HCT116 (cell line): ENCODE measurements around the gene BCDIN3D. TPM values are rescaled to one million over a fixed set of nuclear protein-coding genes. Genes with fewer than 3 reads are reported as not detected.

Source experiments
- ATAC-seq: fragments of 200-7000 bp; cut with Tn5 transposase; 2 replicates; pipeline ENCODE4 v1.9.1; 2020; ENCODE audit warnings: mild to moderate bottlenecking, moderate library complexity
- BruUV-seq: library from RNA; stranded (reverse); fragments of 400-500 nt; replicated peaks from 2 replicates; lab custom pipeline; 2021; lab: Mats Ljungman, UMichigan
- CTCF ChIA-PET: fragments of 300-600 bp; sonication (Branson Sonifier 250); formaldehyde crosslinking; loops from one replicate; lab custom pipeline; 2021; ENCODE audit warnings: antibody characterized with exemption; lab: Charles Lee
- POLR2A ChIA-PET: fragments of 300-600, 350-600 bp; sonication (Branson Sonifier 250); formaldehyde crosslinking; loops from one replicate; lab custom pipeline; 2021; ENCODE audit warnings: antibody characterized with exemption; lab: Charles Lee
- RAD21 ChIA-PET, 2 experiments: fragments of 300-600 bp; sonication (Branson Sonifier 250); formaldehyde crosslinking; loops; one replicate each; lab custom pipeline; 2023; ENCODE audit warnings: low total read pairs in 2 of 2; ENCODE audit not compliant: uncharacterized antibody in 2 of 2, unreplicated experiment in 2 of 2, low non-redundant PET in 1 of 2; lab: Charles Lee
- DNase-seq: peaks from one replicate; pipeline ENCODE4 v3.0.0-alpha.2; 2010; ENCODE audit warnings: low read depth, low spot score
- H2AFZ ChIP-seq: fragments of 200-600 bp; shearing (Covaris generic), sonication (generic); 2 replicates; pipeline ENCODE4 v1.6.1; 2017; ENCODE audit warnings: low read depth, mixed run types, mixed read lengths, antibody characterized with exemption, low read length; ENCODE audit not compliant: poor library complexity, severe bottlenecking
- H3K27ac ChIP-seq: 2 replicates; pipeline ENCODE4 v1.5.1; 2012; ENCODE audit warnings: low read depth, low read length
- H3K27me3 ChIP-seq: fragments of 200-600 bp; sonication (generic); 2 replicates; pipeline ENCODE4 v1.6.1; 2016; ENCODE audit warnings: mixed run types, low read length, mixed read lengths; ENCODE audit not compliant: insufficient read depth
- H3K36me3 ChIP-seq, 2 experiments: fragments of 200-500 bp in 1 of 2; fragments of 200-600 bp in 1 of 2; sonication (Bioruptor generic) in 1 of 2; sonication (generic) in 1 of 2; 2 replicates each; pipeline versions ENCODE4 v1.5.1 to v1.6.1; 2014 to 2016; ENCODE audit warnings: low read length in 2 of 2, inconsistent platforms in 1 of 2, mixed read lengths in 1 of 2, mixed run types in 1 of 2; ENCODE audit not compliant: insufficient read depth in 2 of 2, control insufficient read depth in 1 of 2
- H3K4me1 ChIP-seq, 2 experiments: fragments of 200-600 bp in 1 of 2; sonication (generic) in 1 of 2; 2 replicates each; pipeline versions ENCODE4 v1.5.1 to v1.6.1; 2012 to 2017; ENCODE audit warnings: low read length in 2 of 2, inconsistent platforms in 1 of 2, mild to moderate bottlenecking in 1 of 2, mixed read lengths in 1 of 2, mixed run types in 1 of 2, moderate library complexity in 1 of 2; ENCODE audit not compliant: insufficient read depth in 2 of 2, control insufficient read depth in 1 of 2
- H3K4me2 ChIP-seq: fragments of 200-600 bp; sonication (generic); 2 replicates; pipeline ENCODE4 v1.6.1; 2017; ENCODE audit warnings: mixed run types, low read length, mixed read lengths
- H3K4me3 ChIP-seq, 2 experiments: fragments of 200-600 bp in 1 of 2; sonication (generic) in 1 of 2; replicated peaks in 1 of 2; 2 replicates each; pipeline ENCODE4 v1.5.1; 2011 to 2016; ENCODE audit warnings: low read length in 2 of 2, control low read depth in 1 of 2, low read depth in 1 of 2, mild to moderate bottlenecking in 1 of 2, mixed read lengths in 1 of 2, mixed run types in 1 of 2
- H3K79me2 ChIP-seq: fragments of 200-600 bp; sonication (generic); 2 replicates; pipeline ENCODE4 v1.6.1; 2017; ENCODE audit warnings: mild to moderate bottlenecking, mixed run types, low read length, moderate library complexity, mixed read lengths; ENCODE audit not compliant: insufficient read depth
- H3K9ac ChIP-seq: fragments of 200-600 bp; sonication (generic); 2 replicates; pipeline ENCODE4 v1.6.1; 2016; ENCODE audit warnings: low read length, mixed read lengths
- H3K9me2 ChIP-seq: fragments of 200-600 bp; sonication (generic), shearing (Covaris generic); 2 replicates; pipeline ENCODE4 v1.6.1; 2017; ENCODE audit warnings: mixed run types, mild to moderate bottlenecking, moderate library complexity; ENCODE audit not compliant: insufficient read depth
- H3K9me3 ChIP-seq, 2 experiments: fragments of 200-500 bp in 1 of 2; fragments of 200-600 bp in 1 of 2; sonication (Bioruptor generic) in 1 of 2; sonication (generic) in 1 of 2; 2 replicates each; pipeline ENCODE4 v1.6.1; 2014 to 2017; ENCODE audit warnings: low read length in 2 of 2, mixed read lengths in 2 of 2, inconsistent platforms in 1 of 2, low read depth in 1 of 2, mild to moderate bottlenecking in 1 of 2, mixed run types in 1 of 2, moderate library complexity in 1 of 2; ENCODE audit not compliant: control insufficient read depth in 1 of 2, insufficient read depth in 1 of 2
- H4K20me1 ChIP-seq: fragments of 200-600 bp; sonication (generic), shearing (Covaris generic); 2 replicates; pipeline ENCODE4 v1.6.1; 2017; ENCODE audit warnings: mixed run types, mild to moderate bottlenecking, moderate library complexity; ENCODE audit not compliant: insufficient read depth
- CBX3 ChIP-seq: IDR thresholded peaks from 2 replicates; pipeline ENCODE4 v1.6.1; 2012; ENCODE audit warnings: low read depth
- POLR2A ChIP-seq: IDR thresholded peaks from 2 replicates; pipeline ENCODE4 v1.7.0; 2011; ENCODE audit warnings: borderline replicate concordance; ENCODE audit not compliant: insufficient read depth, insufficient read length; ENCODE audit errors: extremely low read depth
- POLR2AphosphoS5 ChIP-seq: IDR thresholded peaks from 2 replicates; pipeline ENCODE4 v1.6.1; 2011; ENCODE audit warnings: mild to moderate bottlenecking, low read depth, low read length, moderate library complexity
- RAD21 ChIP-seq: IDR thresholded peaks from 2 replicates; pipeline ENCODE4 v1.6.1; 2012; ENCODE audit warnings: low read depth, mild to moderate bottlenecking
- intact Hi-C: fragments of 100-400 bp; cut with micrococcal nuclease; formaldehyde crosslinking; loops from 2 replicates; pipeline ENCODE4 v1.10.0; 2022
- total RNA-seq: library from RNA; stranded (reverse); gene quantifications from one replicate; pipeline ENCODE4 v1.2.1, GENCODE V29; 2021; ENCODE audit not compliant: unreplicated experiment
- TF ChIP-seq, protein P1 (sequence below): IDR thresholded peaks from 2 replicates; pipeline ENCODE4 v1.6.1; 2011; ENCODE audit warnings: mild to moderate bottlenecking, low read length, moderate library complexity; ENCODE audit not compliant: insufficient replicate concordance; ENCODE audit errors: extremely low read depth
- TF ChIP-seq, protein P2 (sequence below): IDR thresholded peaks from 2 replicates; pipeline ENCODE4 v1.6.1; 2012
- TF ChIP-seq, protein P3 (sequence below), 3 experiments: fragments of 200-600 bp in 1 of 3; sonication (generic) in 1 of 3; IDR thresholded peaks in 2 of 3; conservative IDR thresholded peaks in 1 of 3; 2 replicates each; pipeline ENCODE4 v1.5.1; 2012 to 2017; ENCODE audit warnings: low read depth in 2 of 3, low read length in 2 of 3, antibody characterized with exemption in 1 of 3, borderline replicate concordance in 1 of 3, control low read depth in 1 of 3, mild to moderate bottlenecking in 1 of 3, mixed read lengths in 1 of 3, mixed run types in 1 of 3, moderate library complexity in 1 of 3; ENCODE audit not compliant: insufficient read depth in 1 of 3

The BCDIN3D gene
- total RNA-seq, 1 experiment from 2014 or later = 5.7 TPM

DNA sequence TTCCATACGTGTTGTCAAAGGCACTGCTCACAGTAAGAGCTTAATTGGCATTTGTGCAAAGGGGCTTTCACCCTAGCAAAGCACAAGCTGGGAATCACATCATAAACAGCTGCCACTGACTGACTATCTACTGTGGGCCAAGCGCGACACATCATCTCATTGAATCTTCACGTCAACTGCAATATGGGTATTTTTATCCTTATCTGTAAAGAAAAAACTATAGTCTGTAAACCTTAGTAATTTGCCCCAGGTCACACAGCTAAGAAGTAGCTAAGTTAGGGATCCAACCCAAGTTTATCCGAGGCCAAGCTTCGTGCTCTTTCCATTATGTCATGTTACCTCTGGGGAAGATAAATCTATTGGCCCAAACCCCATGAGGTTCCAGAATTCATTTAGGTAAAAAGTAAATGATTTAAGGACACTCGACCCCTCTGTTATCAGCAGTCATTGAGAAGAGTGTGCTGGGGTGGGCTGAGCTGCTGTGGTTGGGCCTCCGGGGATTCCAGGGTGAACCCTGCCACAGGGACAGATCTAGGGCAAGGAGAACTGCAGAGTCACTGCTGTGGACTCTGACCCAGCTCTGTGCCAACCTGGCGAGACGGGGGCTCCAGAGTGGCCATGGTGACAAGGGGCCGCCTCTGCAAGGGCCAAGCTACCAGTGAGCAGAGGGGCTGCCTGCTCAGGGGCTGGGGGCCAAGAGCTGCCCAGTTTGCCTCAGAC lies 42.3 kb downstream of the BCDIN3D start:
- no peak for DNase-seq
- H4K20me1 ChIP-seq = no peaks in the 10 kb centered on the region
- H3K27me3 ChIP-seq = no peaks in the 10 kb centered on the region
- no peak overlapping the region for H3K9ac ChIP-seq
- ChIA-PET CTCF (no interaction called here), RAD21 (no interaction called here), POLR2A (no interaction called here)
- H3K4me2 ChIP-seq = no peak overlapping the region
- no peaks in the 10 kb centered on the region for H3K9me3 ChIP-seq
- H3K79me2 ChIP-seq = no peaks in the 10 kb centered on the region
- no peaks in the 10 kb centered on the region for H3K4me1 ChIP-seq
- no TSS peak for BruUV-seq
- intact Hi-C loops = no loop called here
- TF ChIP-seq POLR2A (no peak), POLR2AphosphoS5 (no peak), RAD21 (no peak)
- TF ChIP-seq, protein P1, sequence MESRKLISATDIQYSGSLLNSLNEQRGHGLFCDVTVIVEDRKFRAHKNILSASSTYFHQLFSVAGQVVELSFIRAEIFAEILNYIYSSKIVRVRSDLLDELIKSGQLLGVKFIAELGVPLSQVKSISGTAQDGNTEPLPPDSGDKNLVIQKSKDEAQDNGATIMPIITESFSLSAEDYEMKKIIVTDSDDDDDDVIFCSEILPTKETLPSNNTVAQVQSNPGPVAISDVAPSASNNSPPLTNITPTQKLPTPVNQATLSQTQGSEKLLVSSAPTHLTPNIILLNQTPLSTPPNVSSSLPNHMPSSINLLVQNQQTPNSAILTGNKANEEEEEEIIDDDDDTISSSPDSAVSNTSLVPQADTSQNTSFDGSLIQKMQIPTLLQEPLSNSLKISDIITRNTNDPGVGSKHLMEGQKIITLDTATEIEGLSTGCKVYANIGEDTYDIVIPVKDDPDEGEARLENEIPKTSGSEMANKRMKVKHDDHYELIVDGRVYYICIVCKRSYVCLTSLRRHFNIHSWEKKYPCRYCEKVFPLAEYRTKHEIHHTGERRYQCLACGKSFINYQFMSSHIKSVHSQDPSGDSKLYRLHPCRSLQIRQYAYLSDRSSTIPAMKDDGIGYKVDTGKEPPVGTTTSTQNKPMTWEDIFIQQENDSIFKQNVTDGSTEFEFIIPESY = no peak
- no peak overlapping the region for H2AFZ ChIP-seq
- H3K4me3 ChIP-seq = no peak overlapping the region
- ATAC-seq = no peak
- H3K9me2 ChIP-seq = no peaks in the 10 kb centered on the region
- H3K36me3 ChIP-seq = no peaks in the 10 kb centered on the region; a peak in 1 of 4 replicates
- no peak overlapping the region for H3K27ac ChIP-seq

DNA sequence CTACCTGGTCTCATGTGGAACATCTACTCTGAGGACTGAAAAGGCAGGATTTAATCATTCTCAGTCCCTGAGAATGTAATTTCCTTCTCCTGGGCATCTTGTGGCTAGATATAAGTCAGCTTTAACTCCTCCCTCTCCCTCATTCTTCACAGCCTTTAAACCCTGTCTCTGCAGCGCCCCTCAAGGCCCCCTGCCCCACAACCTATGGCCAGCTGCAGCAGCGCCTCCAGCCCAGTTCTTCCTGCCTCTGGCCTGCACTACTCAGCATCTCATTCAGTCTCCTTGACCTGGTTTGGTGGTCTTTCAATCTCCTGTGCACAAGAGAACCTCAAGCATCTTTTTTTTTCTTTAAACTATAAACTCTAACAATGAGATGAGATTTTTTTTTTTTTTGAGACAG lies 44.0 kb downstream of the BCDIN3D start:
- no peaks in the 10 kb centered on the region; a peak in 1 of 4 replicates for H3K36me3 ChIP-seq
- H3K27ac ChIP-seq = no peak overlapping the region
- no peak overlapping the region for H3K9ac ChIP-seq
- H3K9me2 ChIP-seq = no peaks in the 10 kb centered on the region
- ChIA-PET CTCF (no interaction called here), RAD21 (no interaction called here), POLR2A (no interaction called here)
- ATAC-seq (no peak), DNase-seq (no peak)
- H3K4me3 ChIP-seq = no peak overlapping the region
- no peaks in the 10 kb centered on the region for H4K20me1 ChIP-seq
- H3K4me1 ChIP-seq = no peaks in the 10 kb centered on the region
- no peak overlapping the region for H3K4me2 ChIP-seq
- H3K27me3 ChIP-seq = no peaks in the 10 kb centered on the region
- no peaks in the 10 kb centered on the region for H3K79me2 ChIP-seq
- intact Hi-C loops = no loop called here
- H2AFZ ChIP-seq = no peak overlapping the region
- H3K9me3 ChIP-seq = no peaks in the 10 kb centered on the region
- no TSS peak for BruUV-seq
- no peak for TF ChIP-seq POLR2A
- no peak for TF ChIP-seq POLR2AphosphoS5
- no peak for TF ChIP-seq CBX3
- TF ChIP-seq, protein P2, sequence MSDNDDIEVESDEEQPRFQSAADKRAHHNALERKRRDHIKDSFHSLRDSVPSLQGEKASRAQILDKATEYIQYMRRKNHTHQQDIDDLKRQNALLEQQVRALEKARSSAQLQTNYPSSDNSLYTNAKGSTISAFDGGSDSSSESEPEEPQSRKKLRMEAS = no peak
- TF ChIP-seq, protein P1 = no peak
- TF ChIP-seq, protein P3, sequence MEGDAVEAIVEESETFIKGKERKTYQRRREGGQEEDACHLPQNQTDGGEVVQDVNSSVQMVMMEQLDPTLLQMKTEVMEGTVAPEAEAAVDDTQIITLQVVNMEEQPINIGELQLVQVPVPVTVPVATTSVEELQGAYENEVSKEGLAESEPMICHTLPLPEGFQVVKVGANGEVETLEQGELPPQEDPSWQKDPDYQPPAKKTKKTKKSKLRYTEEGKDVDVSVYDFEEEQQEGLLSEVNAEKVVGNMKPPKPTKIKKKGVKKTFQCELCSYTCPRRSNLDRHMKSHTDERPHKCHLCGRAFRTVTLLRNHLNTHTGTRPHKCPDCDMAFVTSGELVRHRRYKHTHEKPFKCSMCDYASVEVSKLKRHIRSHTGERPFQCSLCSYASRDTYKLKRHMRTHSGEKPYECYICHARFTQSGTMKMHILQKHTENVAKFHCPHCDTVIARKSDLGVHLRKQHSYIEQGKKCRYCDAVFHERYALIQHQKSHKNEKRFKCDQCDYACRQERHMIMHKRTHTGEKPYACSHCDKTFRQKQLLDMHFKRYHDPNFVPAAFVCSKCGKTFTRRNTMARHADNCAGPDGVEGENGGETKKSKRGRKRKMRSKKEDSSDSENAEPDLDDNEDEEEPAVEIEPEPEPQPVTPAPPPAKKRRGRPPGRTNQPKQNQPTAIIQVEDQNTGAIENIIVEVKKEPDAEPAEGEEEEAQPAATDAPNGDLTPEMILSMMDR (IDR thresholded peaks at IDR 0.05 in 2 of 3, conservative IDR thresholded peaks at IDR 0.05 in 1 of 3; ENCODE audit: borderline replicate concordance in 1 of 3, insufficient read depth in 1 of 3, low read depth in 2 of 3, low read length in 2 of 3) = no peak
